MV-4-11 (cell line): ENCODE measurements around the gene PITRM1.

Source experiments
- DNase-seq: peaks from one replicate; lab custom pipeline; 2025; lab: John Stamatoyannopoulos, UW

PITRM1 gene

GRCh38 chr10:3166496-3167290 is 5.9 kb downstream of the PITRM1 start:
- DNase-seq = no peak

GRCh38 chr10:3165196-3165595 is 7.4 kb downstream of the PITRM1 start:
- no peak for DNase-seq

GRCh38 chr10:3163879-3164278 is 8.7 kb downstream of the PITRM1 start:
- no peak for DNase-seq

- no peak for DNase-seq
These were observed 10.0 kb downstream of the PITRM1 start for GRCh38 chr10:3162533-3162932.

GRCh38 chr10:3159152-3159551 is 13.4 kb downstream of the PITRM1 start:
- no peak for DNase-seq

- DNase-seq = no peak
These were observed 17.9 kb downstream of the PITRM1 start for GRCh38 chr10:3154666-3155065.

- no peak for DNase-seq
These were observed 20.0 kb downstream of the PITRM1 start for GRCh38 chr10:3152566-3152935.

GRCh38 chr10:3151889-3152565 is 20.6 kb downstream of the PITRM1 start:
- DNase-seq = no peak

- DNase-seq = no peak
These were observed 21.6 kb downstream of the PITRM1 start for GRCh38 chr10:3150961-3151360.

- DNase-seq = no peak
These were observed 22.2 kb downstream of the PITRM1 start for GRCh38 chr10:3150366-3150765.

GRCh38 chr10:3149918-3150317 is 22.7 kb downstream of the PITRM1 start:
- no peak for DNase-seq

- no peak for DNase-seq
These were observed 23.6 kb downstream of the PITRM1 start for GRCh38 chr10:3148994-3149393.

GRCh38 chr10:3148041-3148440 is 24.5 kb downstream of the PITRM1 start:
- DNase-seq = no peak

- no peak for DNase-seq
These were observed 25.3 kb downstream of the PITRM1 start for GRCh38 chr10:3147117-3147820.

- DNase-seq = no peak
These were observed 26.3 kb downstream of the PITRM1 start for GRCh38 chr10:3146289-3146688.

GRCh38 chr10:3145366-3145765 is 27.2 kb downstream of the PITRM1 start:
- DNase-seq = no peak

GRCh38 chr10:3143791-3144434 is 28.7 kb downstream of the PITRM1 start:
- no peak for DNase-seq

- DNase-seq = no peak
These were observed 29.2 kb downstream of the PITRM1 start for GRCh38 chr10:3143366-3143765.

GRCh38 chr10:3142146-3142875 is 30.3 kb downstream of the PITRM1 start:
- no peak for DNase-seq

GRCh38 chr10:3141351-3142005 is 31.1 kb downstream of the PITRM1 start:
- DNase-seq = no peak

- DNase-seq = peak; percentile 29
These were observed 32.3 kb downstream of the PITRM1 start for GRCh38 chr10:3140280-3140679.
